Measurements from ENCODE around the gene CMIP.

GRCh38 chr16:81599034-81599744 is 154.6 kb downstream of the CMIP start:
- TF ChIP-seq, protein P1, sequence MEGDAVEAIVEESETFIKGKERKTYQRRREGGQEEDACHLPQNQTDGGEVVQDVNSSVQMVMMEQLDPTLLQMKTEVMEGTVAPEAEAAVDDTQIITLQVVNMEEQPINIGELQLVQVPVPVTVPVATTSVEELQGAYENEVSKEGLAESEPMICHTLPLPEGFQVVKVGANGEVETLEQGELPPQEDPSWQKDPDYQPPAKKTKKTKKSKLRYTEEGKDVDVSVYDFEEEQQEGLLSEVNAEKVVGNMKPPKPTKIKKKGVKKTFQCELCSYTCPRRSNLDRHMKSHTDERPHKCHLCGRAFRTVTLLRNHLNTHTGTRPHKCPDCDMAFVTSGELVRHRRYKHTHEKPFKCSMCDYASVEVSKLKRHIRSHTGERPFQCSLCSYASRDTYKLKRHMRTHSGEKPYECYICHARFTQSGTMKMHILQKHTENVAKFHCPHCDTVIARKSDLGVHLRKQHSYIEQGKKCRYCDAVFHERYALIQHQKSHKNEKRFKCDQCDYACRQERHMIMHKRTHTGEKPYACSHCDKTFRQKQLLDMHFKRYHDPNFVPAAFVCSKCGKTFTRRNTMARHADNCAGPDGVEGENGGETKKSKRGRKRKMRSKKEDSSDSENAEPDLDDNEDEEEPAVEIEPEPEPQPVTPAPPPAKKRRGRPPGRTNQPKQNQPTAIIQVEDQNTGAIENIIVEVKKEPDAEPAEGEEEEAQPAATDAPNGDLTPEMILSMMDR (IDR thresholded peaks at IDR 0.05): no peak
- no peak for TF ChIP-seq POLR2A (IDR thresholded peaks at IDR 0.05)
